K562 (cell line): ENCODE data around the gene KRTCAP2.

Experiments
- CBX5 ChIP-seq: IDR thresholded peaks from 2 replicates; pipeline ENCODE4 v1.6.1; 2014; ENCODE audit warnings: low read depth, borderline replicate concordance
- CHD2 ChIP-seq: IDR thresholded peaks from 2 replicates; pipeline ENCODE4 v1.6.1; 2011; ENCODE audit warnings: low read depth, low read length
- CREB1 ChIP-seq, 2 experiments: sonication (generic) in 1 of 2; formaldehyde crosslinking in 1 of 2; IDR thresholded peaks; 2 replicates each; pipeline versions ENCODE4 v1.6.1 to v1.8.0; 2012 to 2022; ENCODE audit warnings: inconsistent platforms in 1 of 2, mild to moderate bottlenecking in 1 of 2, missing genetic modification reagents in 1 of 2, moderate library complexity in 1 of 2
- EZH2 ChIP-seq: IDR thresholded peaks from 2 replicates; pipeline ENCODE4 v1.6.1; 2012; ENCODE audit warnings: low read depth, mild to moderate bottlenecking, inconsistent platforms, low read length, borderline replicate concordance
- PCBP2 ChIP-seq: fragments of 200-400 bp; formaldehyde crosslinking; IDR thresholded peaks from 2 replicates; pipeline ENCODE4 v1.6.1; 2018; ENCODE audit warnings: low read length, low read depth, mild to moderate bottlenecking, moderate library complexity; ENCODE audit not compliant: poor library complexity, severe bottlenecking
- RBFOX2 ChIP-seq: fragments of 200-400 bp; formaldehyde crosslinking; IDR thresholded peaks from 2 replicates; pipeline ENCODE4 v1.6.1; 2017; ENCODE audit warnings: low read depth, mild to moderate bottlenecking, low read length, moderate library complexity
- SMC3 ChIP-seq: conservative IDR thresholded peaks from 2 replicates; pipeline ENCODE4 v1.6.1; 2011; ENCODE audit warnings: low read depth, low read length, improper control_type of control experiment; ENCODE audit not compliant: insufficient read depth
- SRF ChIP-seq, 2 experiments: fragments of 250-450, 450-650 bp in 1 of 2; sonication (Bioruptor Pico) in 1 of 2; sonication (generic) in 1 of 2; formaldehyde crosslinking; IDR thresholded peaks; 2 replicates each; pipeline versions ENCODE4 v1.5.0 to v1.5.1; 2020 to 2022; ENCODE audit warnings: mild to moderate bottlenecking in 1 of 2, missing genetic modification reagents in 1 of 2
- THRA ChIP-seq: fragments of 450-650 bp; IDR thresholded peaks from 2 replicates; pipeline ENCODE4 v1.6.1; 2017; ENCODE audit warnings: mild to moderate bottlenecking, moderate library complexity
- YBX1 ChIP-seq: fragments of 450-650 bp; IDR thresholded peaks from 2 replicates; pipeline ENCODE4 v1.7.1; 2016; ENCODE audit warnings: mild to moderate bottlenecking
- ZBTB2 ChIP-seq: fragments of 450-650 bp; IDR thresholded peaks from 2 replicates; pipeline ENCODE4 v1.6.1; 2016; ENCODE audit warnings: antibody characterized with exemption
- ZNF644 ChIP-seq: fragments of 200-800 bp; sonication (Bioruptor generic); IDR thresholded peaks from 2 replicates; pipeline ENCODE4 v1.6.1; 2016; ENCODE audit warnings: low read depth, missing genetic modification characterization, missing compliant biosample characterization

GRCh38 chr1:155131856-155132255, 41.2 kb downstream of the KRTCAP2 start:
- TF ChIP-seq THRA: no peak
- no peak for TF ChIP-seq SRF (CRISPR knock-in tag; IDR thresholded peaks at IDR 0.05)
- no peak for TF ChIP-seq CREB1 (IDR thresholded peaks at IDR 0.05)
- TF ChIP-seq CREB1 (CRISPR knock-in tag; IDR thresholded peaks at IDR 0.05): no peak
- TF ChIP-seq SMC3: no peak
- no peak for TF ChIP-seq CHD2
- TF ChIP-seq PCBP2: no peak
- TF ChIP-seq YBX1: no peak
- no peak for TF ChIP-seq ZBTB2
- TF ChIP-seq EZH2: no peak
- no peak for TF ChIP-seq ZNF644 (tag)
- TF ChIP-seq RBFOX2: no peak
- no peak for TF ChIP-seq CBX5
